HG02885 (cell line): ENCODE data around the gene ZBTB5.
"Not testable (repeated sequence)": the region's sequence is repeated elsewhere in the genome, so short reads cannot be mapped to it uniquely, and the experiment has no call there.

Experiments
- ATAC-seq: cut with Tn5 transposase; IDR thresholded peaks from one replicate; pipeline ENCODE4 v1.9.1; 2021; ENCODE audit warnings: mild to moderate bottlenecking; ENCODE audit not compliant: unreplicated experiment, poor library complexity

The ZBTB5 gene

DNA sequence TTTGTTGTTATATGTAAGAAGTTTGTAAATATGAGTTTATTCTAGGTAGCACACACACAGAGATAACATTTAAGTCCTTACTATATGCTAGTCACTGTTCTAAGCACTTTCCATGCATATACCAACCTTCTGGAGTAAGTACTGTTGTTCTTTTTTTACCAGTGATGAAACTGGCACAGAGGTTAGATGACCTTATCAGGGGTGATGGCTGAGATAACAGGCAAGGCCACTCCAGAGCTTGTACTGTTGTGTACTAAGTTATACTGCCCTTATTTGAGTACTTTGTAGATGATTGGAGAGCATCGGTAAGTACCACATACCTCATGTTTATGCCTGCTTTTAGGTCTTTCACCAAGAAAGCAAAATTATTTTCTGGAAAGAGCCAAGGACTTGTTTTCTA lies 26.7 kb upstream of the ZBTB5 start:
- no peak for ATAC-seq

DNA sequence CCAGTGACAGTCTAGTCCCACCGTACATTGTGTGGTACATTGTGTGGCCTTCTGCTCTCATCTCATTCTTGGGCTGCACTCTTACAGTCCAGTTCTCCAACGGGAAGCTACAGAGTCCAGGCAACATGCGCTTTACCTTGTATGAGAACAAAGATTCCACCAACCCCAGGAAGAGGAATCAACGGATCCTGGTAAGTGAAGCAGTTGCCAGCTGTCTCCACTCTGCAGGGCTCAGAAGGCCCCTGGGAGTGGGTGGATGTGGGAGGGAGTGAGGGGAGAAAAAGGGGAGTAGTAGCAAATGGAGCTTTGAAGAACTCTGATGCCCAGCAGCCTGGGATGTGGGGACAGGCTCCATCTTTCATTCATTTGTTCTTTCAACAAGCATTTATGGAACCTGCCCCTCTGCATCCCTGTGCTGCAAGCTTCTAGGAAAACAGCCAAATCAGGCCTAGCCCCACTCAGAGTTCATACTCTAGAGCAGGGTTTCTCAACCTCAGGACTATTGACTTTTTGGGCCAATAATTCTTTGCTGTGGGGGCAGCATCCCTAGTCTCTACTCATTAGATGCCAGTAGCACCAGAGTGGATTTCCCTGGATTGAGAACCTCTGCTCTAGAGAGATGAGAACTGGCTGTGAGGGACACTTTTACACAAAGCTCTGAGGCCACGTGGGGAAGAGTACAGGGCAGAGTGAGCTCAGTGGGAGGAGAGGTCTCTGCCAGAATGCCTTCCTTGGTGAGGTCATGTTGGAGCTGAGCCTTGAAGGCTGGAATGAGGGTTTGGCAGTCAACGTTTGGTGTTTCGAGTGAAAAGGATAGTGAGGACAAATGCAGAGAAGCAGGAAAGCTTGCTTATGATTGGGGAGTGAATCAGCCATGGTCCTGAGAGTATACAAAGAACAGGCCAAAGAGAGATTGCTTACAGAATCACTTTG lies 21.6 kb upstream of the ZBTB5 start:
- ATAC-seq, result no peak

DNA sequence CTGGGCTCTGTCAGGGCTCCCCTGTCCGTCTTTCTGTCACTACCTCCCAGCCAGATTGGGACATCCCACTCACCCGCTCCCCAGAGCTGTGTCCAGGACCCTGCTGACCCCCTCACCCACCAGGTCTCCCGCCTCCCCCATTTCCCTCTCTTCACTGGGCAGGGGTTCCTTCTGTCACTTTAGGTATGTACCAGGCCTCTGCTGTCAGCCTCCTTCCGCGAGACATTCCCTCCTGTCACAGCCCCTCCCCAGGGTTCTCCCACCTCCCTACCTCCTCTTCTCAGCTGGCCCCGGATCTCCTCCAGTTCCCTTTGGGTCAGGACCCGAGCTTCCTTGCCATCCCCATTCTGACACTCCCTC lies 21.0 kb upstream of the ZBTB5 start:
- ATAC-seq, result no peak

DNA sequence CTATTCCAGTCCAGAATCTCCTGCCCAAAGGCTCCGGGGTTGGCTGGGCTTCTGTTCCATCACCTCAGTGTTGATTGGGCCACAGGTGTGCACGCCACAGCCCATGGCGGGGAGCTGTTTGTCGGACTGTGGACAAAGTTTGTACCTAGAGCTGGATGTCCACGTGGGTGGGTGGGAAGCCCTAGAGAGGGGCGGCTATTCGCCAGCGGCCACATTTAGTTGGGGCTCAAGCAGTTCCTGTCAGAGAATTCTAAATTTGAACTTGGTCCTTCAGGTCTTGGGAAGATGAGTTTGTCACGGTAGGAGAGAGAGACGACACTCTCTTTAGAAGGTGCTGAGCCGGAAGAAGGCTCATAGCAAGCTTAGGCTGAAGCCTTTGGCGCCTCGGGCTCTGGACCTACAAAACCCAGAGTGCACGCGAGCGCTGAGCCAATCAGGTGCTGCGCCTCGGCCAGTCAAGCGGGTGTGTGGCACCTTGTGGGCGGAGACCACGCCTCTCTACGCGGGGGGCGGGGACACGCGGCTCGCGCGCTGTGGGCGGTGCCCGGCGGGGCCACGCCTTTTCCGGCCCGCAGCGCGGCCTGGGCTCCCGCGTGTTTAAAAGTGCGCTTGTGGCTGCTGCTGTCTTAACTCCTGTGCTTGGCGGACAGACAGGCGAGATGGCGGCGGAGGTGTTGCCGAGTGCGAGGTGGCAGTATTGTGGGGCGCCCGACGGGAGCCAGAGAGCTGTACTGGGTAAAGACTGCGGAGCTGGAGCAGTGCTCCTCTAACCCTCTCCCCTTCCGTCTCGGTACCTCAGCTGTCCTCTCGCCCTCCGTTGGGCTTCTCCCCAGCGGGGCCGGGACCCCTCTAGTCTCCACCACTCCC lies 20.4 kb upstream of the ZBTB5 start, which contains the start of gene POLR1E:
Gene POLR1E (plus strand): TSS at position 560 of the 867 bp plus-strand sequence. CDS start 100 bp downstream, at position 660.
- ATAC-seq, result peak; percentile 97

DNA sequence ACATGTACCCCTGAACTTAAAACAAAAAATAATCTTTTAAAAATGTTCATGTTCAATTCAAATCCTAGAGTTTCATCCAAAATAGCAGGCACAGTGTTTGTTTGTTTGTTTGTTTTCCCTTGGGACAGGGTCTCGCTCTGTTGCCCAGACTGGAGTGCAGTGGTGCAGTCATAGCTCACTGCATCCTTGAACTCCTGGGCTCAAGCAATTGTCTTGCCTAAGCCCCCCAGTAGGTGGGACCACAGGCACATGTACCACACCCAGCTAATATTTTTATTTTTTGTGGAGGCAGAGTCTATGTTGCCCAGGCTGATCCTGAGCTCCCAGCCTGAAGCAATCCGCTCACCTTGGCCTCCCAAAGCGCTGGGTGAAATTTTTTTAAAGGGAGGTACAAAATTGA lies 15.5 kb upstream of the ZBTB5 start:
- ATAC-seq, result no peak

DNA sequence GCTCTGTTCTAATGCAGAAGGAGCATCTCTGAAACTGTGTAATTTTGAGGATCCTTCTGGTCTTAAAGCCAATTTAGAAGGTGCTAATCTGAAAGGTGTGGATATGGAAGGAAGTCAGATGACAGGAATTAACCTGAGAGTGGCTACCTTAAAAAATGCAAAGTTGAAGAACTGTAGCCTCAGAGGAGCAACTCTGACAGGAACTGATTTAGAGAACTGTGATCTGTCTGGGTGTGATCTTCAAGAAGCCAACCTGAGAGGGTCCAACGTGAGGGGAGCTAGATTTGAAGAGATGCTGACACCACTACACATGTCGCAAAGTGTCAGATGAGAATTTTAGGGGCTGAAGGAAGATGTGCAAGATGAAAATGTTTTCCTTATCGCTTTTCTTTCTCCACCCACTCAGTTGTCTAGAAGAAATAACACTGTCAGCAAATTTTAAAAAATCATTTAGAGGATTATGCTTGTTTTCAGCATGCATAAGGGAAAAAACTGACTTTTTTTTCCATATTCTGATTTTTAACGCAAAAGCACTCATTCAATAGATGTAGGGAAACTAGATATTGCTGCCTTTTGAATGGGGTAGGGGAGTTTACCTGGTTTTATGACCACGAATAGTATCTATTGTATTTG lies 12.9 kb upstream of the ZBTB5 start:
- not testable (repeated sequence) for ATAC-seq

DNA sequence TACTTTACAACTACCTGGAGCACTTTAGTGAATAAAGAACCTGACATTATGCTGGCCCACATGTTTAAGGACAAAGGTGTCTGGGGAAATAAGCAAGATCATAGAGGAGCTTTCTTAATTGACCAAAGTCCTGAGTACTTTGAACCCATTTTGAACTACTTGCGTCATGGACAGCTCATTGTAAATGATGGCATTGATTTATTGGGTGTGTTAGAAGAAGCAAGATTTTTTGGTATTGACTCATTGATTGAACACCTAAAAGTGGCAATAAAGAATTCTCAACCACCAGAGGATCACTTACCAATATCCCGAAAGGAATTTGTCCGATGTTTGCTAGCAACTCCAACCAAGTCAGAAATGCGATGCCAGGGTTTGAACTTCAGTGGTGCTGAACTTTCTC lies 12.2 kb upstream of the ZBTB5 start:
- ATAC-seq, result not testable (repeated sequence)

DNA sequence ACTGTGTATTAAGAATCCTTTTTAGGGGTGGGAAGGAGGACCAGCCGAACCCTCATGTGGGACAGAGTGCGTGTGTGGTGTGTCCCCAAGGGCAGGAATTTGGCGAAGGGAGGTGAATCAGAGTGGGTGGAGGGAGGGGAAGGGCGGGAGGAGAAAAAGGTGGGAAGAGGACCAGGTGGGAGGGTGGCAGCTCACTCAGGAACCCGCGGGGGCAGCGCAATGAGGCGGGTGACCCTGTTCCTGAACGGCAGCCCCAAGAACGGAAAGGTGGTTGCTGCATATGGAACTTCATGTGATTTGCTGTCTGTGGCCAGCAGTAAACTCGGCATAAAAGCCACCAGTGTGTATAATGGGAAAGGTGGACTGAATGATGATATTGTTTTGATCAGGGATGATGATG lies 11.7 kb upstream of the ZBTB5 start:
- no peak for ATAC-seq

DNA sequence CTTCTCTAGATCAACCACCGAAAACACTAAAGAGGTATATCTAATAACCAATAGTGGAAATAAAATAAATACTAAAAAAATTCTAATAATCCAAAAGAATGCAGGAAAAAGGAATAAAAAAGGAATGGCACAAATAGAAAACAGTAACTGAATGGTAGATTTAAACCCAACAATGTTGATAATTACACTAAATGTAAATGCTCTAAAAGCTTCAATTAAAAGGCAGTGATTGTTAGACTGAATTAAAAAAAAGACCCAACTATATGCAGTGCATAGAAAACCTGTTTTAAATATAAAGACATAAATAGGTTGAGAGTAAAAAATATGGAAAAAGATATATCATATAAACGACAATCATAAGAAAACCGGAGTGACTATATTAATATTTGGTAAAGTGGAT lies 9.2 kb upstream of the ZBTB5 start:
- ATAC-seq, result no peak

DNA sequence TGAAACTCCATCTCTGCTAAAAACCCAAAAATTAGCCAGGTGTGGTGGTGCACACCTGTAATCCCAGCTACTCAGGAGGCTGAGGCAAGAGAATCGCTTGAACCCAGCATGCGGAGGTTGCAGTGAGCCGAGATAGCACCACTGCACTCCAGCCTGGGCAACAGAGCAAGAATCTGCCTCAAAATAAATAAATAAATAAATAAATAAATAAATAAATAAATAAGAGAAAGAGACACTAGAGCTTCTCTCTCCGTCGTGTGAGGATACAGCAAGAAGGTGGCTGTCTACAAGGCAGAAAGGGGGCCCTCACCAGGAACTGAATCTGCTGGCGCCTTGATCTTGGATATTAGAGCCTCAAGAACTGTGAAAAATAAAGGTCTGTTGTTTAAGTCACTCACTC lies 8.7 kb upstream of the ZBTB5 start:
- ATAC-seq, result not testable (repeated sequence)

DNA sequence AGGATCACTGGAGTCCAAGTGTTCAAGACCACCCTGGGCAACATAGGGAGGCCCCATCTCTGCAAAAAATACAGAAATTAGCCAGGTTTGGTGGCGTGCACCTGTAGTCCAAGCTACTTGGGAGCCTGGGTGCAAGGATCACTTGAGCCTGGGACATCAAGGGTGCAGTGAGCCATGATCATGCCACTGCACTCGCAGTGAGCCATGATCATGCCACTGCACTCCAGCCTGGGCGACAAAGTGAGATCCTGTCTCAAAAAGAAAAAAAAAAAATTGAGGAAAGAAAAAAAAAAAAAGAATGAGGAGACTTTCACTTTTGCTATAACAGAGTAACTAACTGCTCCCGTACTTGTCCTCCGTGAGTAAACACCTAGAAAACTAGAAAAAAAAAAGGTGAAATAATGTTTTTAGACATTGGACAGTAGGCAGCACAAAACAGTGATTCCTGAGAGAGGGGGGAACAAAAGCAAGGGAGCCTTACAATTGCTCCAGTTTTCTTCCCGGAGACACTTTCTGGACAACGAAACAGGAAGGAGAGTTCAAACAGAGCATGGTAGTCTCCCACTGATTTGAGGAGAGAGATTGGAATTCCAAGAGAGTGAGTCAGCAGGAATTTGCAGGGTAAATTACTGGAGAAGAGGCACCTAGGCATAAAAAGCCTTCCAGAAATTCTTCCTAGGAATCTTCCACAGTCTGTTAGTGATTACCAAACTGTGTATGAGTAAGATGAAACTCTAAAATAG lies 6.9 kb upstream of the ZBTB5 start:
- ATAC-seq, result no peak

DNA sequence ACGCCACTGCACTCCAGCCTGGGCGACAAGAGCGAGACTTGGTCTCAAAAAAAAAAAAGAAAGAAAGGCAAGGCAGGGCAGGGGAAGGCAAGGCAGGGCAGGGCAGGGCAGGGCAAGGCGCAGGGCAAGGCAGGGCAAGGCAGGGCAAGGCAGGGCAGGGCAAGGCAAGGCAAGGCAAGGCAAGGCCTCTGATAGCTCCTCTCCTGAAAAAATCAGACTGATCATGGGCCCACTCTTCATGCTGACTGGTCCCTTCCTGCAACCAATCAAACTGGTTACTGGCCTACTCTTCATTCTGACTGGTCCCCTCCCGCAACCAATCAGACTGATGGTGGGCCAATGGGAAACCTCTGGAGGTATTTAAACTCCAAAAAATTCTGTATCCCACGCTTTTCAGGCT lies 3.4 kb upstream of the ZBTB5 start:
- no peak for ATAC-seq

DNA sequence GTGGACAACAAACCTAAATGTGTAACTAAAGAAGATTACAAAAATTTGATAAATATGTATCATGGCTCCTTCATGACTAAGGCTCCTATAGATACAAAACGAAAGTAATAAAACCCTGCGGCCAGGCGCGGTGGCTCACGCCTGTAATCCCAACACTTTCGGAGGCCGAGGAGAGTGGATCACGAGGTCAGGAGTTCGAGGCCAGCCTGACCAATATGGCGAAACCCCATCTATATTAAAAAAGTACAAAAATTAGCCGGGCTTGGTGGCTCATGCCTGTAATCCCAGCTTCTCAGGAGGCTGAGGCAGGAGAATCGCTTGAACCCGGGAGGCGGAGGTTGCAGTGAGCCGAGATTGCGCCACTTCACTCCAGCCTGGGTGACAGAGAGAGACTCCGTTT lies 2.3 kb upstream of the ZBTB5 start:
- not testable (repeated sequence) for ATAC-seq

DNA sequence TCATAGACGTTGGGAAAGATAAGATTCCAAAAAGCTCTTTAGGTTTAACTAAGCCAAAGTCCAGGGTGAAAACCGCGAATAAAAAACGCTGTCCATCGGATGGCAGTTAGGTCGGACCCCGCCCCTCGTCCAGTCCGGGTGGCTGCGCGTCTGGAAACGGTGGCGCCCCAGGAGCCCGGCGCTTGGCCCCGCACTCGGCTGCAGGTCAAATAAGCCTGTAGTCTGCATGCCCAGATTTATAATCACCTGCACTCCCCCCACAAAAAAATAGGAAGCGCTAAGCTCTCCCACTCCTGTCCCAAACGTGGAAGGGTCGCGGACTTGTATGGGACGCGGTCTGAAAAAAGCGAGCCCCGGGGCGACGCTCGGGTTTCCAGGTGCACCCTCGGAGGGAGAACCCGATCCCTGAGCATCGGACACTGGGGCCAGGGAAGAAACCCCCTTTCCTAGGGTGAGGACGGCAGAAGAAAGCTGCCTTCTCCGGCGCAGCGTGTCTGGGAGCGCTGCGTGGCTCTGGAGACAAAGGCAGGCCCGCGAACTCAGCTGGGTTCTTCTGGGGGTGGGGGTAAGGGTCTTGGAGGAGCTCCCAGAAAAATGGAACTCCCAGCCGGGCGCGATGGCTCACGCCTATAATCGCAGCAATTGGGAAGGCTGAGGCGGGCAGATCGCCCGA lies 923 bp upstream of the ZBTB5 start:
- ATAC-seq, result peak; percentile 6

DNA sequence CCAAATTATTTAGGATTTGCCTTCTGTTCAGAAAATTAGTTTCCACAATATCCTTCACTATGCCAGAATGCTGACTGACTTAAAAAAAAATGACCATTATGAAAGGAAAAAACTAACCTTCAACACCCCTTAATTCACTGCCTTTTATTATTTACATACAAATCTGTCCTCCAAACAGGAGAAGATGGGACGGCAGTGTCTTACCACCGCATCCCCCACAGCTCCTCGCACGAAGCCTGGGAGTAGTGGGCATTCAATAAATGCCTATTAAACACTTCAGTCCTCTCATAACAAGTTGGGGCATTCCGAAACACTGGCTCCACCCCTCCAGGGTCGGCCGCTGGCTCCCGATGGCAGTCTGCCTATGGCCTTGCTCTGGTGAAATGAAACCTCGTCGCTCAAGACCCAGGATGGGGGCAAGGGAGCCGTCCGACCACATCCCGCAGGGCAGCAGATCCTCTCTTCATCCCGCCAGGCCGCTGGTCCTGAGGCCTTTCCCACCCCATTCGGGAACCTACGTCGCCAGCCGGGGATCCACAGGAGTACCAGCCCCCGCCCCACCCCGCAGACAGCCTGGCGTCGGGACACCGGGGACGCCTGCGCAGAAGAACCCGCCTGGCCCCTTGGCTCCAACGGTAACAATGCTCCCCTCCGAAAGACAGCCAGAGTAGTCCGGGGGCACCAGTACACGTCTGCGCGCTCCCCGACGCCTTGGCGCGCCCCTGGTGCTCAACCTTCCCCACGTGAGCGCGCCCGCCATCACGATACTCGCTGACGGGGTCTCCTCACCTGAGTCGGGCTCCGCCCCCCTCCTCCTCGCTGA lies 613 bp downstream of the ZBTB5 start:
- ATAC-seq, result peak; percentile 11

DNA sequence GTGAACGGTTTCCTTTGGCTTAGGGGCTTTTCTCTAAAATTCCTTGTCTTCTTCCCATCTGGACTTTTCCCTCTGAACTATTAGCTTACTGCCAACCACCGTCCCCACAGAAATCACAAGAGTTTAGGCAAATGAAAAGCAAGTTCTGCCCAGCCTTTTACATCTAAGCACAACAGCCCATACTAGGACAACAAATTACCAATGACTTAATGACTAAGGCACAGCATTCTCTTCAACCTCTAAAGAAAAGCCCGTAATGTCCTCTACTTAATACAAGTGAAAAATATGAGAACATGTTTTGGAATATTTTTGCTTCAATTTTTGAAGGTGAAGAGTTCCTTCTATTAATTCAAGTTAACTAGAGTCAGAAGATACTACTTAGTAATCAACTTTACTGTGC lies 1.2 kb downstream of the ZBTB5 start:
- ATAC-seq, result no peak

DNA sequence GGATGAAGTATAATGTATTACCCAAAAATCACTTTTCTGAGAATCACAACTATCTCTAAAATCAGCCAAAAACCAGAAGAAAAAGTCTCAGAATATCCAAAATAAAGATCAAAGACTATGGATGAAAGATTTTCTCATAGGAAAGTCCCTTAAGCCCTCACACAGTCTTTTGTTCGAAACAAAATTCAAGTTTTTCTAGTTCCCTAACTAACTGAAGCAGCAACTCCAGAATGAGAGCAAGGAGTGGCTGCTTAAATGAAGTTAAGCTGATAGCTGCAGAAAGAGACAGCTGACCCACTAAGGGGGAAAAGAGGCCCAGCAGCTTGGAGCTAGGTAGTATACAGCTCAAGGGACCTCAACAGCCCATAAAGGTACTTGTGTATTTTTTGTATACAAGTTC lies 8.4 kb downstream of the ZBTB5 start:
- no peak for ATAC-seq

DNA sequence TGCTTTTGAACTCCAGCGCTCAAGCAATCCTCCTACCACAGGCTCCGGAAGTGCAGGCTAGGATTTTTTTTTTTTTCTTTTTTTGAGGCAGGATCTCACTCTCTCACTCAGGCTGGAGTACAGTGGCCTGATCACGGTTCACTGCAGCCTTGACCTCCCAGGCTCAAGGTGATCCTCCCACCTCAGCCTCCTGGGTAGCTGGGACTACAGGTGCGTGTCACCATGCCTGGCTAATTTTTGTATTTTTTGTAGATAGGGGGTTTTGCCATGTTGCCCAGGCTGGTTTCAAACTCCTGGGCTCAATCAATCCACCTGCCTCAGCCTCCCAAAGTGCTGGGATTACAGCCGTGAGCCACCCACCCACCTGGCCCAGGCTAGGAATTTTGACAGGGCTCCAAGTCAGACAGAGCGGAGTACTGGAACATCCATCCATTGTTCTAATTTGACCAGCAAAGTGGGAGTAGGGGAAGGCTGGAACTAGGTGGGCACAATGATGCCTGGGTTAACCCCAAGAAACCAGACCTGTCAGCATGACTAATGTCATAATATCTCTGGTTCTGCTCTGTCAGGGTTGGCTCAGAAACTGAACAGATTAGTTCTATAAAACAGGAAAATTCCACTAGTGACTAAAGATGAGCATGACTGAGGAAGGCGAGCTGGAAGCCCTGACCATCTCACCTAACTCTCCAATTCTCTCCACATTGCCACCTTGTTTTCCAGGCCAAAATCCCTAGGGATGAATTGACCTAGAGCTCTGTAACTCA lies 9.2 kb downstream of the ZBTB5 start:
- no peak for ATAC-seq
